A549 treated with GW870086 at 1 μM for 4 hours (cell line): Measurements from ENCODE around the gene NOP16. TPM values are rescaled to one million over a fixed set of nuclear protein-coding genes. Genes with fewer than 3 reads are reported as not detected.

Experiments used
- total RNA-seq: library from RNA; stranded (reverse); fragments of 200-300 nt; extraction: Qiagen RNA extraction; gene quantifications from 5 replicates; pipeline ENCODE4 v1.2.3, GENCODE V29; 2022; ENCODE audit warnings: low read depth

Gene NOP16
- 115 to 140 TPM (median 125 TPM) in 5 replicates for total RNA-seq

DNA sequence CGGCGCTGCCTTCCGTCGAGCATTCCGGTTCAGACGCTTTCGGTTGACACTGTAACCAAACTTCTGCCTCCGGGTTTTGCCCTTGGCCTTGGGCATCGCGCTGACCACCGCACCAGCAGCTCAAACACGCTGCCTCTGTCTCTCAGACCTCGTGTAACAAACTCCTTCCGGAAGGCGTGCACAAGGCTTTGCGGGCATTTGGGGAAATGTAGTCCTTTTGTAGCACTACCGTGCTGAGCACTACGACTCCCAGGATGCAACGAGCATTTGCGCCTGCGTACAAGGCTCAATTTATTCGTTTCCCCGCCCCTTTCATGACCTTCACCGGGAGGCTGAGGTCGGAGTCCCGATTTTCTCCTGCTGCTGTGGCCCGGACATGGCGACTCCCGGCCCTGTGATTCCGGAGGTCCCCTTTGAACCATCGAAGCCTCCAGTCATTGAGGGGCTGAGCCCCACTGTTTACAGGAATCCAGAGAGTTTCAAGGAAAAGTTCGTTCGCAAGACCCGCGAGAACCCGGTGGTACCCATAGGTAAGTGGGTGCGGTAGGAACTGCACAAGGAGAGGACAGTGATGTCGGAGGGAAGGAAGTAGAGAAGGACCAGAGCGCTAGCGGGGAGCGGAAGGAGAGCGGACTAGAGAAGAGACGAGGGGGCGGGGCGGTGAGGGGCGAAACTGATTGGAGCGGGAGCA, at the start of gene NOP16, which contains the start of gene HIGD2A:
TSS of gene NOP16 (minus strand) at position 155 of the 691 bp plus-strand sequence. CDS start at position 96, 59 bp downstream.
TSS of gene HIGD2A (plus strand) at position 308 of the 691 bp plus-strand sequence. CDS start at position 377, 69 bp downstream.

GRCh38 chr5:176415952-176416924, 27.8 kb upstream of the NOP16 start, which contains the start of gene CLTB:
TSS of gene CLTB (minus strand) at chr5:176416539. CDS start at chr5:176416363, 176 bp downstream.

GRCh38 chr5:176365351-176366231, 22.8 kb downstream of the NOP16 start, which contains the start of gene ARL10:
TSS of gene ARL10 (plus strand) at chr5:176365487. CDS start at chr5:176365564, 77 bp downstream.

GRCh38 chr5:176361437-176362232, 26.8 kb downstream of the NOP16 start, which contains the start of gene KIAA1191:
TSS of gene KIAA1191 (minus strand) at chr5:176361764. CDS start at chr5:176359508, 2,256 bp downstream.

Other genes starting within 250 kb of the NOP16 start
- gene SIMC1, start 150.2 kb downstream of the NOP16 start, total RNA-seq = 9.9 to 15.0 TPM (median 12.6 TPM) in 5 replicates
- 64.0 to 83.7 TPM (median 79.6 TPM) in 5 replicates for gene KIAA1191, start 26.8 kb downstream of the NOP16 start, total RNA-seq
- gene ARL10, start 23.1 kb downstream of the NOP16 start, total RNA-seq = 0.28 to 1.4 TPM (median 0.73 TPM) in 5 replicates
- gene HIGD2A, start 153 bp upstream of the NOP16 start, total RNA-seq = 248 to 281 TPM (median 257 TPM) in 5 replicates
- gene CLTB, start 27.9 kb upstream of the NOP16 start, total RNA-seq = 90.6 to 145 TPM (median 134 TPM) in 5 replicates
- 45.9 to 49.2 TPM (median 47.7 TPM) in 5 replicates for gene FAF2, start 59.8 kb upstream of the NOP16 start, total RNA-seq
- 24.3 to 36.3 TPM (median 34.6 TPM) in 5 replicates for gene RNF44, start 148.8 kb upstream of the NOP16 start, total RNA-seq
- 0.06 to 0.33 TPM (median 0.14 TPM) in 4 of 5 replicates, not detected in the other for gene CDHR2, start 160.7 kb upstream of the NOP16 start, total RNA-seq
- gene GPRIN1, start 221.6 kb upstream of the NOP16 start, total RNA-seq = 6.9 to 9.5 TPM (median 8.6 TPM) in 5 replicates
- 0.74 to 1.3 TPM (median 0.96 TPM) in 5 replicates for gene SNCB, start 241.9 kb upstream of the NOP16 start, total RNA-seq
- gene EIF4E1B, start 242.1 kb upstream of the NOP16 start, total RNA-seq = not detected in 5 replicates